ENCODE data around the gene DOCK3. TPM values are rescaled to one million over a fixed set of nuclear protein-coding genes. Genes with fewer than 3 reads are reported as not detected.
"Not testable (repeated sequence)": the region's sequence is repeated elsewhere in the genome, so short reads cannot be mapped to it uniquely, and the experiment has no call there.

Gene DOCK3
- total RNA-seq, 1 donor from 2014 or later: 0.98 TPM

- intact Hi-C loops (cut with DNase I): no loop called here
- Histone ChIP-seq H3K9me3 (no peaks in the 10 kb centered on the region), H3K4me1 (no peaks in the 10 kb centered on the region)
Measured at GRCh38 chr3:51057121-51057520, 382.4 kb downstream of the DOCK3 start.

GRCh38 chr3:51063053-51063452 lies 388.3 kb downstream of the DOCK3 start:
- Histone ChIP-seq H3K36me3 (no peaks in the 10 kb centered on the region), H3K4me3 (no peak overlapping the region), H3K9me3 (no peaks in the 10 kb centered on the region), H3K27ac (no peak overlapping the region), H3K4me1 (no peaks in the 10 kb centered on the region), H3K27me3 (no peaks in the 10 kb centered on the region)
- TF ChIP-seq POLR2AphosphoS5 (IDR thresholded peaks at IDR 0.05; ENCODE audit: insufficient read depth in 1 of 2, low read depth in 1 of 2) (no peak), POLR2A (IDR thresholded peaks at IDR 0.05) (no peak), CTCF (IDR thresholded peaks at IDR 0.05) (no peak)
- DNase-seq (ENCODE audit: extremely low spot score in 2 of 2): no peak
- intact Hi-C loops (cut with DNase I): no loop called here

More at GRCh38 chr3:51057121-51057520, 382.4 kb downstream of the DOCK3 start:
- H3K27ac ChIP-seq: no peak overlapping the region
- no peaks in the 10 kb centered on the region for H3K27me3 ChIP-seq
- no peaks in the 10 kb centered on the region for H3K36me3 ChIP-seq
- DNase-seq (ENCODE audit: extremely low spot score in 2 of 2): no peak
- H3K4me3 ChIP-seq: no peak overlapping the region
- TF ChIP-seq POLR2AphosphoS5 (IDR thresholded peaks at IDR 0.05; ENCODE audit: insufficient read depth in 1 of 2, low read depth in 1 of 2): no peak
- TF ChIP-seq CTCF (IDR thresholded peaks at IDR 0.05): no peak

GRCh38 chr3:51075221-51075775 lies 400.6 kb downstream of the DOCK3 start:
- H3K27ac ChIP-seq: no peak overlapping the region
- H3K4me3 ChIP-seq: no peak overlapping the region
- H3K9me3 ChIP-seq: no peaks in the 10 kb centered on the region
- H3K27me3 ChIP-seq: no peaks in the 10 kb centered on the region
- H3K36me3 ChIP-seq: no peaks in the 10 kb centered on the region
- no peaks in the 10 kb centered on the region for H3K4me1 ChIP-seq
- no peak for TF ChIP-seq CTCF (IDR thresholded peaks at IDR 0.05)
- no peak for TF ChIP-seq POLR2AphosphoS5 (IDR thresholded peaks at IDR 0.05; ENCODE audit: insufficient read depth in 1 of 2, low read depth in 1 of 2)
- TF ChIP-seq POLR2A (IDR thresholded peaks at IDR 0.05): no peak
- no peak for DNase-seq (ENCODE audit: extremely low spot score in 2 of 2)
- intact Hi-C loops (cut with DNase I): no loop called here

- no peaks in the 10 kb centered on the region for H3K27me3 ChIP-seq
- H3K4me1 ChIP-seq: no peaks in the 10 kb centered on the region
- no peak overlapping the region for H3K4me3 ChIP-seq
- no peaks in the 10 kb centered on the region for H3K36me3 ChIP-seq
- no peaks in the 10 kb centered on the region for H3K9me3 ChIP-seq
- intact Hi-C loops (cut with DNase I): no loop called here
- TF ChIP-seq POLR2A (IDR thresholded peaks at IDR 0.05) (no peak), POLR2AphosphoS5 (IDR thresholded peaks at IDR 0.05; ENCODE audit: insufficient read depth in 1 of 2, low read depth in 1 of 2) (no peak), CTCF (IDR thresholded peaks at IDR 0.05) (no peak)
- no peak for DNase-seq (ENCODE audit: extremely low spot score in 2 of 2)
- no peak overlapping the region for H3K27ac ChIP-seq
Measured at GRCh38 chr3:51082363-51082762, 407.6 kb downstream of the DOCK3 start.

- intact Hi-C loops (cut with DNase I): no loop called here
- H3K36me3 ChIP-seq: no peaks in the 10 kb centered on the region
- TF ChIP-seq POLR2AphosphoS5 (IDR thresholded peaks at IDR 0.05; ENCODE audit: insufficient read depth in 1 of 2, low read depth in 1 of 2) (no peak), POLR2A (IDR thresholded peaks at IDR 0.05) (no peak), CTCF (IDR thresholded peaks at IDR 0.05) (no peak)
- no peaks in the 10 kb centered on the region for H3K9me3 ChIP-seq
- no peaks in the 10 kb centered on the region for H3K4me1 ChIP-seq
- DNase-seq (ENCODE audit: extremely low spot score in 2 of 2): no peak
- H3K4me3 ChIP-seq: no peak overlapping the region
- H3K27ac ChIP-seq: no peak overlapping the region
- H3K27me3 ChIP-seq: no peaks in the 10 kb centered on the region
Measured at GRCh38 chr3:51083490-51083889, 408.8 kb downstream of the DOCK3 start.

GRCh38 chr3:51092141-51092540 lies 417.4 kb downstream of the DOCK3 start:
- H3K36me3 ChIP-seq; H3K4me1 ChIP-seq; H3K9me3 ChIP-seq; H3K4me3 ChIP-seq; H3K27ac ChIP-seq; H3K27me3 ChIP-seq; intact Hi-C loops (cut with DNase I); DNase-seq (ENCODE audit: extremely low spot score in 2 of 2): not testable (repeated sequence)

- H3K4me3 ChIP-seq; H3K9me3 ChIP-seq; H3K36me3 ChIP-seq; DNase-seq (ENCODE audit: extremely low spot score in 2 of 2); intact Hi-C loops (cut with DNase I); H3K27ac ChIP-seq; H3K27me3 ChIP-seq; H3K4me1 ChIP-seq: not testable (repeated sequence)
Measured at GRCh38 chr3:51094838-51095237, 420.1 kb downstream of the DOCK3 start.

All from vagina (tissue), 2 donors.